Breast epithelium (tissue), 4 donors: ENCODE data around the gene PLCL2. TPM values are rescaled to one million over a fixed set of nuclear protein-coding genes. Genes with fewer than 3 reads are reported as not detected.
"Not testable (repeated sequence)": the region's sequence is repeated elsewhere in the genome, so short reads cannot be mapped to it uniquely, and the experiment has no call there.

Source experiments
- DNase-seq, 2 donors: peaks; one replicate each; pipeline ENCODE4 v3.0.0-alpha.2; 2019; ENCODE audit warnings: low spot score in 2 of 2
- H3K27ac ChIP-seq, 2 donors: fragments of 200-600 bp; sonication (generic) in 1 of 2; one replicate each; pipeline ENCODE4 v1.5.1; 2016 to 2019; ENCODE audit warnings: mild to moderate bottlenecking in 1 of 2
- H3K27me3 ChIP-seq, 2 donors: fragments of 200-600 bp; sonication (generic) in 1 of 2; one replicate each; pipeline versions ENCODE4 v1.5.1 to v1.6.0; 2017 to 2019; ENCODE audit warnings: control low read depth in 1 of 2, mild to moderate bottlenecking in 1 of 2
- H3K36me3 ChIP-seq: fragments of 200-600 bp; one replicate; pipeline ENCODE4 v1.5.1; 2019
- H3K4me1 ChIP-seq, 2 donors: fragments of 200-600 bp; sonication (generic); one replicate each; pipeline ENCODE4 v1.5.1; 2016 to 2019; ENCODE audit warnings: control low read depth in 1 of 2
- H3K4me3 ChIP-seq, 3 donors: fragments of 200-600 bp; sonication (generic); 1 replicate in 2 of 3; 2 replicates in 1 of 3; pipeline ENCODE4 v1.5.1; 2016 to 2019; ENCODE audit warnings: mild to moderate bottlenecking in 3 of 3, moderate library complexity in 2 of 3
- H3K9me3 ChIP-seq, 2 donors: fragments of 200-600 bp; sonication (generic) in 1 of 2; one replicate each; pipeline ENCODE4 v1.5.1; 2016 to 2019; ENCODE audit warnings: control low read depth in 1 of 2
- CTCF ChIP-seq, 3 donors: fragments of 450-650 bp; IDR thresholded peaks; one replicate each; pipeline ENCODE4 v1.5.1; 2016 to 2017; ENCODE audit warnings: antibody characterized with exemption in 3 of 3, mild to moderate bottlenecking in 3 of 3, moderate library complexity in 3 of 3
- POLR2A ChIP-seq: fragments of 450-650 bp; IDR thresholded peaks from one replicate; pipeline ENCODE4 v1.6.1; 2016; ENCODE audit warnings: antibody characterized with exemption, mild to moderate bottlenecking, moderate library complexity
- POLR2AphosphoS5 ChIP-seq, 3 donors: sonication (generic); formaldehyde crosslinking; IDR thresholded peaks; one replicate each; pipeline ENCODE4 v1.6.1; 2017; ENCODE audit warnings: antibody characterized with exemption in 3 of 3
- intact Hi-C: fragments of 100-400 bp; cut with DNase I; formaldehyde crosslinking; loops from one replicate; pipeline ENCODE4 v1.15.1; 2023; ENCODE audit warnings: low total_unique reads
- total RNA-seq, 3 donors: library from RNA; depleted of rRNA; stranded (reverse); fragments of >200 nt; gene quantifications; one replicate each; pipeline ENCODE4 v1.1.0, GENCODE V29; 2016

PLCL2 gene
- total RNA-seq, 3 donors from 2014 or later: 7.8 to 21.9 (median 17.0) TPM

GRCh38 chr3:17119201-17120072 is 234.7 kb downstream of the PLCL2 start:
- intact Hi-C loops: no loop called here
- no peaks in the 10 kb centered on the region for H3K36me3 ChIP-seq
- DNase-seq: no peak
- no peak overlapping the region for H3K27ac ChIP-seq
- H3K27me3 ChIP-seq: no peaks in the 10 kb centered on the region
- TF ChIP-seq CTCF (IDR thresholded peaks at IDR 0.05) (no peak), POLR2AphosphoS5 (IDR thresholded peaks at IDR 0.05) (no peak), POLR2A (no peak)
- no peaks in the 10 kb centered on the region for H3K4me1 ChIP-seq
- H3K4me3 ChIP-seq: no peak overlapping the region
- no peaks in the 10 kb centered on the region for H3K9me3 ChIP-seq

- H3K9me3 ChIP-seq: no peaks in the 10 kb centered on the region
- intact Hi-C loops: no loop called here
These were observed 235.4 kb downstream of the PLCL2 start for GRCh38 chr3:17120115-17120514.

GRCh38 chr3:17121336-17121735 is 236.6 kb downstream of the PLCL2 start:
- no peaks in the 10 kb centered on the region for H3K9me3 ChIP-seq
- no peaks in the 10 kb centered on the region for H3K4me1 ChIP-seq
- H3K36me3 ChIP-seq: no peaks in the 10 kb centered on the region
- no peak for DNase-seq
- H3K27me3 ChIP-seq: no peaks in the 10 kb centered on the region
- intact Hi-C loops: no loop called here
- no peak for TF ChIP-seq CTCF (IDR thresholded peaks at IDR 0.05)
- TF ChIP-seq POLR2AphosphoS5 (IDR thresholded peaks at IDR 0.05): no peak
- no peak for TF ChIP-seq POLR2A
- H3K4me3 ChIP-seq: no peak overlapping the region
- no peak overlapping the region for H3K27ac ChIP-seq

More at GRCh38 chr3:17120115-17120514, 235.4 kb downstream of the PLCL2 start:
- Histone ChIP-seq H3K36me3 (no peaks in the 10 kb centered on the region), H3K4me1 (no peaks in the 10 kb centered on the region), H3K27me3 (no peaks in the 10 kb centered on the region), H3K4me3 (no peak overlapping the region), H3K27ac (no peak overlapping the region)
- TF ChIP-seq CTCF (IDR thresholded peaks at IDR 0.05) (no peak), POLR2AphosphoS5 (IDR thresholded peaks at IDR 0.05) (no peak), POLR2A (no peak)
- DNase-seq: no peak

- H3K4me1 ChIP-seq: no peaks in the 10 kb centered on the region
- no peak overlapping the region for H3K4me3 ChIP-seq
- intact Hi-C loops: no loop called here
- no peaks in the 10 kb centered on the region for H3K9me3 ChIP-seq
- no peak for DNase-seq
- no peak overlapping the region for H3K27ac ChIP-seq
- H3K36me3 ChIP-seq: no peaks in the 10 kb centered on the region
- TF ChIP-seq POLR2AphosphoS5 (IDR thresholded peaks at IDR 0.05) (no peak), CTCF (IDR thresholded peaks at IDR 0.05) (no peak), POLR2A (no peak)
- H3K27me3 ChIP-seq: no peaks in the 10 kb centered on the region
These were observed 238.0 kb downstream of the PLCL2 start for GRCh38 chr3:17122758-17123157.

GRCh38 chr3:17125738-17126442 is 241.1 kb downstream of the PLCL2 start:
- no peak overlapping the region for H3K4me3 ChIP-seq
- no peak for DNase-seq
- H3K9me3 ChIP-seq: no peaks in the 10 kb centered on the region
- TF ChIP-seq POLR2A: no peak
- no peak for TF ChIP-seq CTCF (IDR thresholded peaks at IDR 0.05)
- no peak for TF ChIP-seq POLR2AphosphoS5 (IDR thresholded peaks at IDR 0.05)
- intact Hi-C loops: no loop called here
- H3K27ac ChIP-seq: no peak overlapping the region
- H3K36me3 ChIP-seq: no peaks in the 10 kb centered on the region
- H3K27me3 ChIP-seq: no peaks in the 10 kb centered on the region
- no peaks in the 10 kb centered on the region for H3K4me1 ChIP-seq

GRCh38 chr3:17128671-17129070 is 243.9 kb downstream of the PLCL2 start:
- DNase-seq, H3K27ac ChIP-seq, H3K9me3 ChIP-seq, H3K27me3 ChIP-seq, H3K36me3 ChIP-seq, H3K4me1 ChIP-seq, intact Hi-C loops, H3K4me3 ChIP-seq: not testable (repeated sequence)
